Activated T-helper 2 cell treated with anti-CD3 and anti-CD28 coated beads, Interferon-gamma antibody, Interleukin-2, Interleukin-4, amounts not matched to agents 10 μg/mL and 5 μg/mL and 100 μg/mL, durations not matched to agents 14 hours and 24 hours and 36 hours (primary cell): Measurements from ENCODE around the gene TMEM86A. TPM values are rescaled to one million over a fixed set of nuclear protein-coding genes. Genes with fewer than 3 reads are reported as not detected.

Experiments used
- DNase-seq: peaks from one replicate; pipeline ENCODE4 v3.0.0; 2021; ENCODE audit warnings: low spot score
- H3K27ac Mint-ChIP-seq: one replicate; pipeline ENCODE4 v1.8.0; 2021; ENCODE audit warnings: mixed read lengths
- H3K27me3 Mint-ChIP-seq: one replicate; pipeline ENCODE4 v1.8.0; 2021; ENCODE audit warnings: low read depth, mixed read lengths
- H3K36me3 Mint-ChIP-seq: one replicate; pipeline ENCODE4 v1.8.0; 2021; ENCODE audit warnings: low read depth, mixed read lengths
- H3K4me1 Mint-ChIP-seq: one replicate; pipeline ENCODE4 v1.8.0; 2021; ENCODE audit warnings: low read depth, mixed read lengths
- H3K4me3 Mint-ChIP-seq: one replicate; pipeline ENCODE4 v1.8.0; 2021; ENCODE audit warnings: low read depth, mild to moderate bottlenecking, moderate library complexity, mixed read lengths
- H3K9me3 Mint-ChIP-seq: one replicate; pipeline ENCODE4 v1.8.0; 2021; ENCODE audit warnings: mixed read lengths
- intact Hi-C: fragments of 100-400 bp; cut with micrococcal nuclease; formaldehyde crosslinking; loops from one replicate; pipeline ENCODE4 v1.15.1; 2023
- total RNA-seq: library from RNA; stranded (reverse); gene quantifications from 2 replicates; pipeline ENCODE4 v1.2.3, GENCODE V29; 2022

The TMEM86A gene
- total RNA-seq, 1 donor from 2014 or later = 0.11 TPM

DNA sequence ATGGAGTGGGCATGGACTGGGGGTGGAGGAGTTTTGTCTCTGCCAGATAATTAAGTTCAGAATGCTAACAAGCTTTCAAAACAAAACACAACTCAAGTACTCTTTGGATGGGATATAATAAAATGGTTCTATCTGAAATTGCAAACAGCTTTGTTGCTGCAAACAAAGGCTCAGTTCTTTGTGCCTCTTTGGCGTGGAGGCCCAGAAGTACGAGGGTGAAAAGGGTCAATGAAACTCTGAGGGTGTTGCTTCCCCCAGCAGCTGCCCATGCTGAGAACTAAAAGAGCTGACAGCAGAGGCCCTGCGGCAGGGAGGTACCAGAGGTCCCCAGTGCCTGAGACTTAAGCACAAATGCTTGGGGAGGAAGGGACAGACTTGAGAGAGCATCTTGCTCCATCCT, 53.9 kb downstream of the TMEM86A start:
- Mint-ChIP-seq H3K4me3 (no peak overlapping the region), H3K36me3 (no peaks in the 10 kb centered on the region), H3K9me3 (no peaks in the 10 kb centered on the region), H3K27me3 (peaks cover 11% of the 10 kb centered on the region), H3K4me1 (no peaks in the 10 kb centered on the region), H3K27ac (no peak overlapping the region)
- no peak for DNase-seq
- intact Hi-C loops = no loop called here

DNA sequence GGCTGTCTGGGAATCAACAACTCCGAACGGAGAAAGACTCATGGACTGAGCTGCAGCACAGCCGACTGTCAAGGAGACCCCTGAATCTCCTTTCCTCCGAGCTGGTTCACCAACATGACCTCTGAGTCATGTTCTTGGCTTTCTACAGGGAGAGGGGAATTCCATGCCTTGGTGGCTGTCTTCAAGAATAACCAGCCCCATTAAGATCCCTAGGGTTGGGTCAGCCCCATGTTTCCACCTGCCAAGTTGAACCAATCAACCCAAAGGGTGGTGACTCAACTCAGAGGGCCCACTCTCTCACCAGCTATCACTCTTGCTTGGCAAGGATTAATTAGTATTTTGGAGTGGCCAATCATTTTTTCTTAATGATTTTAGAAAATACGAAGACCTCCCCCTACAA, 55.7 kb downstream of the TMEM86A start:
- no peak overlapping the region for H3K4me3 Mint-ChIP-seq
- H3K27ac Mint-ChIP-seq = no peak overlapping the region
- intact Hi-C loops = no loop called here
- H3K9me3 Mint-ChIP-seq = no peaks in the 10 kb centered on the region
- DNase-seq = no peak
- H3K4me1 Mint-ChIP-seq = no peaks in the 10 kb centered on the region
- no peaks in the 10 kb centered on the region for H3K36me3 Mint-ChIP-seq
- peaks cover 21% of the 10 kb centered on the region for H3K27me3 Mint-ChIP-seq

Other genes starting within 250 kb of the TMEM86A start
- not detected in 2 replicates for gene LDHAL6A, start 242.9 kb upstream of the TMEM86A start, total RNA-seq
- gene TSG101, start 171.8 kb upstream of the TMEM86A start, total RNA-seq = 49.5 and 53.3 TPM in 2 replicates
- 26.4 and 32.7 TPM in 2 replicates for gene UEVLD, start 110.0 kb upstream of the TMEM86A start, total RNA-seq
- gene MISFA, start 99.0 kb upstream of the TMEM86A start, total RNA-seq = 2.0 and 3.0 TPM in 2 replicates
- 26.5 and 29.0 TPM in 2 replicates for gene SPTY2D1, start 64.4 kb upstream of the TMEM86A start, total RNA-seq
- 0.05 and 0.16 TPM in 2 replicates for gene IGSF22, start 27.4 kb downstream of the TMEM86A start, total RNA-seq
- not detected in 2 replicates for gene PTPN5, start 93.0 kb downstream of the TMEM86A start, total RNA-seq
- gene MRGPRX1, start 240.6 kb downstream of the TMEM86A start, total RNA-seq = not detected in 2 replicates